ENCODE results near the gene NIF3L1. TPM values are rescaled to one million over a fixed set of nuclear protein-coding genes. Genes with fewer than 3 reads are reported as not detected.

NIF3L1 gene
- total and polyA plus RNA-seq, 9 of the 15 experiments (the other 6 are each of a cell fraction or from before 2014, with no cell fraction given), result 26.7 to 89.5 (median 45.6) TPM

DNA sequence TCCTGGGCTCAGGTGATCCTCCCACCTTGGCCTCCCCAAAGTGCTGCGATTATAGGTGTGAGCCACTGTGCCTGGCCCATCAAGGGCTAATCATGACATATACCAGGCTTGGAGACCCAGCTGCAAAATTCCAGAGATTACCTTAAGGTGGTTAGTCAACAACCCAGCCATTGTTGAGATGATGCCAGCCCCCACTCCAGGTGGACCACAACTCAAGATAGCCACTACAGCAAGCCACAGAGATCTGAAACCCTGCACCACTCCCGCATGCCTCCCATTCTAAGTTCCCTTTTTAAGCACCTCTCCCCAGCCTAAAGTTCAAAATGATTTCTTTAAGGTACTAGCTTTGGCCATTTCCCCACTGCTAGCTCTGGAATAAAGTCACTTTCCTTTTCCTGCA, 20.2 kb upstream of the NIF3L1 start:
- no TSS peak for BruUV-seq (replicated peaks)
- Histone ChIP-seq H2AFZ (ENCODE audit: low read depth, low read length) (no peak overlapping the region), H3K27ac (ENCODE audit: extremely low read depth, low read depth, low read length) (peak overlapping the region; percentile 61; the same call in 2 of the 3 replicates), H4K20me1 (replicated peaks; ENCODE audit: control insufficient read depth, insufficient read depth, low read length) (no peaks in the 10 kb centered on the region), H3K9me1 (ENCODE audit: control insufficient read depth, insufficient read depth, low read length) (no peaks in the 10 kb centered on the region), H3K9me3 (replicated peaks; ENCODE audit: control insufficient read depth, insufficient read depth, low read depth, low read length) (no peaks in the 10 kb centered on the region), H3K27me3 (ENCODE audit: control insufficient read depth in 2 of 2, insufficient read depth in 2 of 2, low read length in 2 of 2) (no peaks in the 10 kb centered on the region), H3K79me2 (ENCODE audit: control insufficient read depth, insufficient read depth, low read length) (peaks cover 5% of the 10 kb centered on the region), H3K36me3 (ENCODE audit: control insufficient read depth, insufficient read depth, low read length) (peaks cover 15% of the 10 kb centered on the region; the same call in 2 of the 3 replicates), H3K4me1 (replicated peaks in 1 of 2; ENCODE audit: control insufficient read depth in 2 of 2, insufficient read depth in 2 of 2, low read length in 2 of 2) (peaks cover 9 to 13% of the 10 kb centered on the region in 2 experiments; a peak in 3 of 5 replicates), H3K4me3 (no peak overlapping the region), H3K9ac (ENCODE audit: insufficient read depth in 1 of 2, low read depth in 2 of 2, low read length in 2 of 2) (peak overlapping the region in 1 of 2 experiments; percentile 20; a peak in 1 of 4 replicates), H3K4me2 (ENCODE audit: insufficient read depth, low read length) (no peak overlapping the region)
- POLR2A ChIA-PET, result interaction anchor here (1.2 to 1.7 kb wide), 2 partner anchors 10 to 20 kb away, joined by 4 to 5 read pairs; partner anchors contain the start of genes NIF3L1 and PPIL3
- peak; percentile 6 for FAIRE-seq
- intact Hi-C loops (cut with micrococcal nuclease), result no loop called here
- no peak for DNase-seq (ENCODE audit: extremely low read depth in 1 of 4, low spot score in 3 of 4)
- in situ Hi-C loops (cut with MboI), result no loop called here
- TF ChIP-seq TEAD4 (IDR thresholded peaks at IDR 0.05; ENCODE audit: low read length) (0 out of 2 replicates have a peak, but pooled peaks have one; percentile 3), TEAD4 (CRISPR knock-in tag; IDR thresholded peaks at IDR 0.05; ENCODE audit: borderline replicate concordance) (no peak), NONO (IDR thresholded peaks at IDR 0.05; ENCODE audit: low read depth in 2 of 2, low read length in 1 of 2) (no peak), HIVEP1 (CRISPR knock-in tag; IDR thresholded peaks at IDR 0.05) (no peak), GABPA (tag; conservative IDR thresholded peaks at IDR 0.05; ENCODE audit: low read depth) (peak; percentile 41; the same call in 1 of the 2 replicates)
- TF ChIP-seq, protein P1, sequence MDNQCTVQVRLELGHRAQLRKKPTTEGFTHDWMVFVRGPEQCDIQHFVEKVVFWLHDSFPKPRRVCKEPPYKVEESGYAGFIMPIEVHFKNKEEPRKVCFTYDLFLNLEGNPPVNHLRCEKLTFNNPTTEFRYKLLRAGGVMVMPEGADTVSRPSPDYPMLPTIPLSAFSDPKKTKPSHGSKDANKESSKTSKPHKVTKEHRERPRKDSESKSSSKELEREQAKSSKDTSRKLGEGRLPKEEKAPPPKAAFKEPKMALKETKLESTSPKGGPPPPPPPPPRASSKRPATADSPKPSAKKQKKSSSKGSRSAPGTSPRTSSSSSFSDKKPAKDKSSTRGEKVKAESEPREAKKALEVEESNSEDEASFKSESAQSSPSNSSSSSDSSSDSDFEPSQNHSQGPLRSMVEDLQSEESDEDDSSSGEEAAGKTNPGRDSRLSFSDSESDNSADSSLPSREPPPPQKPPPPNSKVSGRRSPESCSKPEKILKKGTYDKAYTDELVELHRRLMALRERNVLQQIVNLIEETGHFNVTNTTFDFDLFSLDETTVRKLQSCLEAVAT (IDR thresholded peaks at IDR 0.05), result no peak
- TF ChIP-seq, protein P2, sequence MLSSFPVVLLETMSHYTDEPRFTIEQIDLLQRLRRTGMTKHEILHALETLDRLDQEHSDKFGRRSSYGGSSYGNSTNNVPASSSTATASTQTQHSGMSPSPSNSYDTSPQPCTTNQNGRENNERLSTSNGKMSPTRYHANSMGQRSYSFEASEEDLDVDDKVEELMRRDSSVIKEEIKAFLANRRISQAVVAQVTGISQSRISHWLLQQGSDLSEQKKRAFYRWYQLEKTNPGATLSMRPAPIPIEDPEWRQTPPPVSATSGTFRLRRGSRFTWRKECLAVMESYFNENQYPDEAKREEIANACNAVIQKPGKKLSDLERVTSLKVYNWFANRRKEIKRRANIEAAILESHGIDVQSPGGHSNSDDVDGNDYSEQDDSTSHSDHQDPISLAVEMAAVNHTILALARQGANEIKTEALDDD (IDR thresholded peaks at IDR 0.05), result peak; percentile 11; the same call in 1 of the 2 replicates
- CTCF ChIA-PET (ENCODE audit: low intra/inter-chr PET ratio), result no interaction called here
- no peak for ATAC-seq
- WGBS (ENCODE audit: insufficient coverage, low coverage, missing lambda C conversion rate), result 57% methylated on average over 2 of the region's 2 CpGs

Data from K562 (cell line).